Tibial nerve (tissue), 4 donors: ENCODE data around the gene FAM83C. TPM values are rescaled to one million over a fixed set of nuclear protein-coding genes. Genes with fewer than 3 reads are reported as not detected.

ENCODE experiments used
- DNase-seq, 2 donors: peaks; one replicate each; pipeline ENCODE4 v3.0.0-alpha.2; 2019; ENCODE audit warnings: low spot score in 2 of 2
- H3K27ac ChIP-seq, 4 donors: fragments of 200-600 bp; sonication (generic) in 3 of 4; one replicate each; pipeline ENCODE4 v1.5.1; 2017 to 2019; ENCODE audit warnings: mild to moderate bottlenecking in 1 of 4
- H3K27me3 ChIP-seq, 2 donors: fragments of 200-600 bp; sonication (generic) in 1 of 2; one replicate each; pipeline versions ENCODE4 v1.5.1 to v1.6.0; 2017 to 2019
- H3K36me3 ChIP-seq, 3 donors: fragments of 200-600 bp; sonication (generic); one replicate each; pipeline ENCODE4 v1.5.1; 2018 to 2019
- H3K4me1 ChIP-seq, 4 donors: fragments of 200-600 bp; sonication (generic) in 3 of 4; one replicate each; pipeline ENCODE4 v1.5.1; 2017 to 2019
- H3K4me3 ChIP-seq, 4 donors: fragments of 200-600 bp; sonication (generic) in 3 of 4; one replicate each; pipeline ENCODE4 v1.5.1; 2017 to 2019; ENCODE audit warnings: mild to moderate bottlenecking in 1 of 4, moderate library complexity in 1 of 4
- H3K9me3 ChIP-seq, 4 donors: fragments of 200-600 bp; sonication (generic) in 3 of 4; one replicate each; pipeline ENCODE4 v1.5.1; 2017 to 2019
- CTCF ChIP-seq, 5 experiments: fragments of 200-600 bp in 3 of 5; fragments of 450-650 bp in 2 of 5; sonication (generic) in 3 of 5; IDR thresholded peaks; one replicate each; pipeline ENCODE4 v1.5.1; 2016 to 2019; ENCODE audit warnings: antibody characterized with exemption in 5 of 5, mild to moderate bottlenecking in 3 of 5, moderate library complexity in 2 of 5
- EP300 ChIP-seq, 2 donors: sonication (generic); formaldehyde crosslinking; IDR thresholded peaks; one replicate each; pipeline ENCODE4 v1.6.1; 2017; ENCODE audit warnings: antibody characterized with exemption in 2 of 2, mild to moderate bottlenecking in 1 of 2
- POLR2A ChIP-seq, 2 donors: fragments of 450-650 bp; IDR thresholded peaks; one replicate each; pipeline ENCODE4 v1.6.1; 2017; ENCODE audit warnings: antibody characterized with exemption in 2 of 2, mild to moderate bottlenecking in 2 of 2, moderate library complexity in 2 of 2
- WGBS, 2 donors: methylation state at CpG; one replicate each; pipeline ENCODE4 v1.1.5; 2018; 5-methylcytosine and 5-hydroxymethylcytosine counted together
- total RNA-seq, 4 donors: library from RNA; depleted of rRNA; stranded (reverse); fragments of >200 nt; gene quantifications; one replicate each; pipeline ENCODE4 v1.1.0, GENCODE V29; 2016

FAM83C gene
- total RNA-seq, 4 donors from 2014 or later = not detected

- TF ChIP-seq EP300 (IDR thresholded peaks at IDR 0.05) (no peak), CTCF (IDR thresholded peaks at IDR 0.05) (no peak)
- no peak overlapping the region for H3K27ac ChIP-seq
- H3K27me3 ChIP-seq = no peaks in the 10 kb centered on the region
- peaks cover 0 to 11% (median 0%) of the 10 kb centered on the region in 3 donors for H3K36me3 ChIP-seq
- 74 to 76% methylated on average over 5 of the region's 5 CpGs for WGBS, 2 donors
- no peaks in the 10 kb centered on the region for H3K9me3 ChIP-seq
- no peak overlapping the region for H3K4me3 ChIP-seq
- H3K4me1 ChIP-seq = peaks cover 0 to 12% (median 0%) of the 10 kb centered on the region in 4 donors
- DNase-seq = no peak
These were observed 42.3 kb upstream of the FAM83C start for GRCh38 chr20:35334311-35335101.

- 28 to 43% methylated on average over 4 of the region's 4 CpGs for WGBS, 2 donors
- no peaks in the 10 kb centered on the region for H3K27me3 ChIP-seq
- peaks cover 0 to 11% (median 0%) of the 10 kb centered on the region in 4 donors for H3K4me1 ChIP-seq
- peaks cover 0 to 11% (median 0%) of the 10 kb centered on the region in 3 donors for H3K36me3 ChIP-seq
- H3K9me3 ChIP-seq = no peaks in the 10 kb centered on the region
- no peak overlapping the region for H3K27ac ChIP-seq
- H3K4me3 ChIP-seq = no peak overlapping the region
- DNase-seq = no peak
- TF ChIP-seq POLR2A (IDR thresholded peaks at IDR 0.05) (no peak), CTCF (IDR thresholded peaks at IDR 0.05) (no peak), EP300 (IDR thresholded peaks at IDR 0.05) (no peak)
These were observed 41.4 kb upstream of the FAM83C start for GRCh38 chr20:35333606-35334005.

- 94 to 97% methylated on average over 5 of the region's 5 CpGs for WGBS, 2 donors
- no peak for TF ChIP-seq POLR2A (IDR thresholded peaks at IDR 0.05)
- DNase-seq = no peak
- peaks cover 0 to 11% (median 0%) of the 10 kb centered on the region in 3 donors for H3K36me3 ChIP-seq
- peaks cover 0 to 11% (median 0%) of the 10 kb centered on the region in 4 donors for H3K4me1 ChIP-seq
- H3K9me3 ChIP-seq = no peaks in the 10 kb centered on the region
- no peak overlapping the region for H3K4me3 ChIP-seq
- H3K27me3 ChIP-seq = no peaks in the 10 kb centered on the region
- no peak overlapping the region for H3K27ac ChIP-seq
These were observed 40.4 kb upstream of the FAM83C start for GRCh38 chr20:35332540-35333200.

- WGBS, 2 donors = 81 to 82% methylated on average over 4 of the region's 4 CpGs
- Histone ChIP-seq H3K36me3 (peaks cover 0 to 11% (median 0%) of the 10 kb centered on the region in 3 donors), H3K9me3 (no peaks in the 10 kb centered on the region), H3K27ac (no peak overlapping the region), H3K27me3 (no peaks in the 10 kb centered on the region), H3K4me1 (peaks cover 0 to 11% (median 0%) of the 10 kb centered on the region in 4 donors), H3K4me3 (no peak overlapping the region)
- TF ChIP-seq POLR2A (IDR thresholded peaks at IDR 0.05) (no peak), CTCF (IDR thresholded peaks at IDR 0.05) (peak in 3 of 5 experiments; percentile 11 to 23 (median 20)), EP300 (IDR thresholded peaks at IDR 0.05) (no peak)
- DNase-seq = no peak
These were observed 37.4 kb upstream of the FAM83C start for GRCh38 chr20:35329435-35330139.

GRCh38 chr20:35328689-35329088, 36.5 kb upstream of the FAM83C start:
- Histone ChIP-seq H3K4me1 (peaks cover 0 to 7% (median 0%) of the 10 kb centered on the region in 4 donors), H3K27ac (no peak overlapping the region), H3K4me3 (no peak overlapping the region), H3K27me3 (no peaks in the 10 kb centered on the region), H3K36me3 (peaks cover 0 to 19% (median 0%) of the 10 kb centered on the region in 3 donors), H3K9me3 (no peaks in the 10 kb centered on the region)
- DNase-seq = no peak
- TF ChIP-seq CTCF (IDR thresholded peaks at IDR 0.05) (no peak), POLR2A (IDR thresholded peaks at IDR 0.05) (no peak), EP300 (IDR thresholded peaks at IDR 0.05) (no peak)
- 82 to 83% methylated on average over 4 of the region's 4 CpGs for WGBS, 2 donors
